Measurements from ENCODE around the gene ARHGAP22.

ARHGAP22 gene

GRCh38 chr10:48633381-48634197 is 28.7 kb upstream of the ARHGAP22 start:
- no peak for DNase-seq (ENCODE audit: extremely low read depth in 1 of 2, low read depth in 1 of 2)

- no peak for DNase-seq (ENCODE audit: extremely low read depth in 1 of 2, low read depth in 1 of 2)
Measured at GRCh38 chr10:48632166-48632565, 27.3 kb upstream of the ARHGAP22 start.

GRCh38 chr10:48627984-48628609 is 23.2 kb upstream of the ARHGAP22 start:
- no peak for DNase-seq (ENCODE audit: extremely low read depth in 1 of 2, low read depth in 1 of 2)

- no peak for DNase-seq (ENCODE audit: extremely low read depth in 1 of 2, low read depth in 1 of 2)
Measured at GRCh38 chr10:48626986-48627731, 22.3 kb upstream of the ARHGAP22 start.

- DNase-seq (ENCODE audit: extremely low read depth in 1 of 2, low read depth in 1 of 2), result no peak
Measured at GRCh38 chr10:48626447-48626846, 21.6 kb upstream of the ARHGAP22 start.

GRCh38 chr10:48625826-48626134 is 20.9 kb upstream of the ARHGAP22 start:
- DNase-seq (ENCODE audit: extremely low read depth in 1 of 2, low read depth in 1 of 2), result no peak

GRCh38 chr10:48623607-48624132 is 18.8 kb upstream of the ARHGAP22 start:
- DNase-seq (ENCODE audit: extremely low read depth in 1 of 2, low read depth in 1 of 2), result no peak

- no peak for DNase-seq (ENCODE audit: extremely low read depth in 1 of 2, low read depth in 1 of 2)
Measured at GRCh38 chr10:48623009-48623408, 18.1 kb upstream of the ARHGAP22 start.

GRCh38 chr10:48620719-48621118 is 15.8 kb upstream of the ARHGAP22 start:
- no peak for DNase-seq (ENCODE audit: extremely low read depth in 1 of 2, low read depth in 1 of 2)

- no peak for DNase-seq (ENCODE audit: extremely low read depth in 1 of 2, low read depth in 1 of 2)
Measured at GRCh38 chr10:48616436-48616835, 11.6 kb upstream of the ARHGAP22 start.

GRCh38 chr10:48614481-48615390 is 9.9 kb upstream of the ARHGAP22 start:
- no peak for DNase-seq (ENCODE audit: extremely low read depth in 1 of 2, low read depth in 1 of 2)

GRCh38 chr10:48613016-48613415 is 8.1 kb upstream of the ARHGAP22 start:
- no peak for DNase-seq (ENCODE audit: extremely low read depth in 1 of 2, low read depth in 1 of 2)

- no peak for DNase-seq (ENCODE audit: extremely low read depth in 1 of 2, low read depth in 1 of 2)
Measured at GRCh38 chr10:48612236-48612943, 7.5 kb upstream of the ARHGAP22 start.

GRCh38 chr10:48611133-48611532 is 6.3 kb upstream of the ARHGAP22 start:
- no peak for DNase-seq (ENCODE audit: extremely low read depth in 1 of 2, low read depth in 1 of 2)

- DNase-seq (ENCODE audit: extremely low read depth in 1 of 2, low read depth in 1 of 2), result no peak
Measured at GRCh38 chr10:48610585-48611093, 5.8 kb upstream of the ARHGAP22 start.

- no peak for DNase-seq (ENCODE audit: extremely low read depth in 1 of 2, low read depth in 1 of 2)
Measured at GRCh38 chr10:48609899-48610584, 5.2 kb upstream of the ARHGAP22 start.

GRCh38 chr10:48609441-48609840 is 4.6 kb upstream of the ARHGAP22 start:
- DNase-seq (ENCODE audit: extremely low read depth in 1 of 2, low read depth in 1 of 2), result no peak

GRCh38 chr10:48608976-48609375 is 4.1 kb upstream of the ARHGAP22 start:
- DNase-seq (ENCODE audit: extremely low read depth in 1 of 2, low read depth in 1 of 2), result no peak

GRCh38 chr10:48608279-48608681 is 3.4 kb upstream of the ARHGAP22 start:
- peak in 1 of 2 donors; percentile 3 for DNase-seq (ENCODE audit: extremely low read depth in 1 of 2, low read depth in 1 of 2)
